ENCODE results near the gene NECAB2.

Gene NECAB2

GRCh38 chr16:84024854-84025253, 56.8 kb downstream of the NECAB2 start:
- Histone ChIP-seq H4K20me1 (ENCODE audit: insufficient read depth, low read length, poor library complexity, severe bottlenecking) (no peaks in the 10 kb centered on the region), H3K4me3 (ENCODE audit: low read length, poor library complexity, severe bottlenecking) (no peak overlapping the region), H3K27me3 (ENCODE audit: insufficient read depth, low read length, poor library complexity, severe bottlenecking) (no peaks in the 10 kb centered on the region), H3K4me1 (ENCODE audit: insufficient read depth, low read length, poor library complexity, severe bottlenecking) (peaks cover 13% of the 10 kb centered on the region), H3K36me3 (ENCODE audit: insufficient read depth, low read length) (no peaks in the 10 kb centered on the region), H3F3A (ENCODE audit: low read depth) (no peaks in the 10 kb centered on the region), H3K4me2 (ENCODE audit: low read depth, low read length, poor library complexity, severe bottlenecking) (no peak overlapping the region), H2AFZ (ENCODE audit: low read length) (no peak overlapping the region), H3K79me2 (ENCODE audit: insufficient read depth, low read length) (no peaks in the 10 kb centered on the region), H3K9me3 (ENCODE audit: insufficient read depth, low read depth, low read length) (no peaks in the 10 kb centered on the region), H3K9me2 (replicated peaks; ENCODE audit: low read depth, low read length) (no peaks in the 10 kb centered on the region), H3K9ac (ENCODE audit: low read depth, low read length, poor library complexity, severe bottlenecking) (no peak overlapping the region)
- TF ChIP-seq EZH2phosphoT487 (IDR thresholded peaks at IDR 0.05; ENCODE audit: borderline replicate concordance) (no peak), CTCF (conservative IDR thresholded peaks at IDR 0.05; ENCODE audit: low read length) (no peak)

- no peak overlapping the region for H3K4me3 ChIP-seq (ENCODE audit: low read length, poor library complexity, severe bottlenecking)
- TF ChIP-seq EZH2phosphoT487 (IDR thresholded peaks at IDR 0.05; ENCODE audit: borderline replicate concordance) (no peak), CTCF (conservative IDR thresholded peaks at IDR 0.05; ENCODE audit: low read length) (no peak)
- no peak overlapping the region for H3K4me2 ChIP-seq (ENCODE audit: low read depth, low read length, poor library complexity, severe bottlenecking)
- H3F3A ChIP-seq (ENCODE audit: low read depth), result no peaks in the 10 kb centered on the region
- no peaks in the 10 kb centered on the region for H3K79me2 ChIP-seq (ENCODE audit: insufficient read depth, low read length)
- H3K27me3 ChIP-seq (ENCODE audit: insufficient read depth, low read length, poor library complexity, severe bottlenecking), result no peaks in the 10 kb centered on the region
- H3K9ac ChIP-seq (ENCODE audit: low read depth, low read length, poor library complexity, severe bottlenecking), result no peak overlapping the region
- no peaks in the 10 kb centered on the region for H3K9me3 ChIP-seq (ENCODE audit: insufficient read depth, low read depth, low read length)
- peaks cover 14% of the 10 kb centered on the region for H3K4me1 ChIP-seq (ENCODE audit: insufficient read depth, low read length, poor library complexity, severe bottlenecking)
- H3K36me3 ChIP-seq (ENCODE audit: insufficient read depth, low read length), result no peaks in the 10 kb centered on the region
- no peaks in the 10 kb centered on the region for H4K20me1 ChIP-seq (ENCODE audit: insufficient read depth, low read length, poor library complexity, severe bottlenecking)
- H3K9me2 ChIP-seq (replicated peaks; ENCODE audit: low read depth, low read length), result no peaks in the 10 kb centered on the region
- no peak overlapping the region for H2AFZ ChIP-seq (ENCODE audit: low read length)
These were observed 58.6 kb downstream of the NECAB2 start for GRCh38 chr16:84026606-84027005.

- TF ChIP-seq EZH2phosphoT487 (IDR thresholded peaks at IDR 0.05; ENCODE audit: borderline replicate concordance), result no peak
- no peak for TF ChIP-seq CTCF (conservative IDR thresholded peaks at IDR 0.05; ENCODE audit: low read length)
- H3K9me2 ChIP-seq (replicated peaks; ENCODE audit: low read depth, low read length), result no peaks in the 10 kb centered on the region
- H4K20me1 ChIP-seq (ENCODE audit: insufficient read depth, low read length, poor library complexity, severe bottlenecking), result no peaks in the 10 kb centered on the region
- no peaks in the 10 kb centered on the region for H3K79me2 ChIP-seq (ENCODE audit: insufficient read depth, low read length)
- H3K4me2 ChIP-seq (ENCODE audit: low read depth, low read length, poor library complexity, severe bottlenecking), result no peak overlapping the region
- no peak overlapping the region for H3K9ac ChIP-seq (ENCODE audit: low read depth, low read length, poor library complexity, severe bottlenecking)
- H3K36me3 ChIP-seq (ENCODE audit: insufficient read depth, low read length), result no peaks in the 10 kb centered on the region
- H3F3A ChIP-seq (ENCODE audit: low read depth), result no peaks in the 10 kb centered on the region
- H3K27me3 ChIP-seq (ENCODE audit: insufficient read depth, low read length, poor library complexity, severe bottlenecking), result no peaks in the 10 kb centered on the region
- H2AFZ ChIP-seq (ENCODE audit: low read length), result no peak overlapping the region
- H3K4me1 ChIP-seq (ENCODE audit: insufficient read depth, low read length, poor library complexity, severe bottlenecking), result peaks cover 14% of the 10 kb centered on the region
- no peak overlapping the region for H3K4me3 ChIP-seq (ENCODE audit: low read length, poor library complexity, severe bottlenecking)
- no peaks in the 10 kb centered on the region for H3K9me3 ChIP-seq (ENCODE audit: insufficient read depth, low read depth, low read length)
These were observed 59.6 kb downstream of the NECAB2 start for GRCh38 chr16:84027625-84028024.
